ENCODE measurements around the gene SLC2A8. TPM values are rescaled to one million over a fixed set of nuclear protein-coding genes. Genes with fewer than 3 reads are reported as not detected.

The SLC2A8 gene
- total RNA-seq, 4 donors from 2014 or later: 19.8 to 31.2 (median 25.7) TPM

GRCh38 chr9:127448112-127448805, 51.3 kb downstream of the SLC2A8 start:
- TF ChIP-seq CTCF (IDR thresholded peaks at IDR 0.05 in 4 of 5, conservative IDR thresholded peaks at IDR 0.05 in 1 of 5) (no peak), POLR2A (IDR thresholded peaks at IDR 0.05) (no peak)
- Histone ChIP-seq H3K36me3 (peaks cover 0 to 62% of the 10 kb centered on the region in 2 donors), H3K27ac (peak overlapping the region; percentile 93 to 97 (median 94)), H3K27me3 (no peaks in the 10 kb centered on the region), H3K4me1 (peaks cover 33 to 35% of the 10 kb centered on the region in 2 donors), H3K4me3 (no peak overlapping the region), H3K9me3 (no peaks in the 10 kb centered on the region)
- intact Hi-C loops (cut with DNase I; ENCODE audit: low total_unique reads) (no loop called here), in situ Hi-C loops (cut with MboI; ENCODE audit: low sequenced_read_pairs in 4 of 4) (no loop called here)
- ATAC-seq (no peak), DNase-seq (no peak)

GRCh38 chr9:127449332-127449966, 52.5 kb downstream of the SLC2A8 start:
- no peak for ATAC-seq
- no peak for TF ChIP-seq POLR2A (IDR thresholded peaks at IDR 0.05)
- TF ChIP-seq CTCF (IDR thresholded peaks at IDR 0.05 in 4 of 5, conservative IDR thresholded peaks at IDR 0.05 in 1 of 5): no peak
- peak overlapping the region; percentile 76 to 97 (median 88) for H3K4me3 ChIP-seq
- DNase-seq: no peak
- intact Hi-C loops (cut with DNase I; ENCODE audit: low total_unique reads) (no loop called here), in situ Hi-C loops (cut with MboI; ENCODE audit: low sequenced_read_pairs in 4 of 4) (no loop called here)
- H3K27ac ChIP-seq: peak overlapping the region; percentile 93 to 97 (median 94)
- H3K4me1 ChIP-seq: peaks cover 33 to 38% of the 10 kb centered on the region in 2 donors
- peaks cover 0 to 55% of the 10 kb centered on the region in 2 donors for H3K36me3 ChIP-seq
- H3K27me3 ChIP-seq: no peaks in the 10 kb centered on the region
- H3K9me3 ChIP-seq: no peaks in the 10 kb centered on the region

GRCh38 chr9:127450243-127450760, 53.3 kb downstream of the SLC2A8 start:
- Histone ChIP-seq H3K4me3 (peak overlapping the region; percentile 76 to 97 (median 88)), H3K4me1 (peaks cover 35 to 43% of the 10 kb centered on the region in 2 donors), H3K27me3 (no peaks in the 10 kb centered on the region), H3K9me3 (no peaks in the 10 kb centered on the region), H3K27ac (peak overlapping the region; percentile 93 to 97 (median 94)), H3K36me3 (peaks cover 0 to 51% of the 10 kb centered on the region in 2 donors)
- TF ChIP-seq CTCF (IDR thresholded peaks at IDR 0.05 in 4 of 5, conservative IDR thresholded peaks at IDR 0.05 in 1 of 5): no peak
- TF ChIP-seq POLR2A (IDR thresholded peaks at IDR 0.05): no peak
- DNase-seq: peak in 1 of 2 donors; percentile 42
- peak; percentile 8 to 12 for ATAC-seq
- in situ Hi-C loops (cut with MboI; ENCODE audit: low sequenced_read_pairs in 4 of 4): no loop called here
- intact Hi-C loops (cut with DNase I; ENCODE audit: low total_unique reads): loop anchor here (5.0 to 10.0 kb wide), 3 partner anchors 166 to 447 kb away; partner anchors contain the start of gene ST6GALNAC6

DNA sequence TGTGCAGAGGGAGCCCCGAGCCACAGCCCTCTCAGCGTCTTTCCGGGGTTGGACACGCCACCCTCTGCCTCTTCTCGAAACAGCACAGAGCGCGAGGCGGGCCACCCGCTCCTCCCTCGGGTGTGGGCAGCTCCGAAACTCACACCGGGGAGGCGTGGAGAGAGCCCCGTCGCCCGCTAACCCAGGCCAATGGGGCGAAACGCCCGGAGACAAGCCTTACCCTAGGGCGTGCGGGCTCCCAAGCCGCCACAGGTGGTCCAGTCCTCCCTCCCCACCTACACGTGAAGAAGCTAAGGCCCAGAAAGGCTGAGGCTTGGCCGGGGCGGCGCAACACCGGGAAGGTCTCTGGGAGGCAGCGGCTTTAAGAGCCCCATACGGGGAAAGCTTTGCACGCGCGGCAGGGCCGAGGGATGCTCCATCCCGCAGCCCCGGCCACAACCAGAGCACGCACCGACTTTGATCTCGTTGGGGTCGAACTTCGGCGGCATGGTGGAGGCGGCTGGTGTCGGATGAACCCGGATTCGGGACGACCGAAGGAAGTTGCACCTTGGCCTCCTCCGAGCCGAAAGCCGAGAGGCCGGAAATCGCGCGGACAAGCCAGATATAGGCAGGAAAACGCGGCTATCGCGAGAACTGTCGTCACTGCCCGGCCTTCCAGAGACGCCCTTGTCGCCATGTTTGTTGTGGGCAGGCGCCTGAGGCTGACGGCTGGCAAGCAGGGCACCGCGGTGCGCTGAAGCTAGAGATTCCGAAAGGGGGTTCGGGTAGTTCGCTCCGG, 54.0 kb downstream of the SLC2A8 start, which contains the start of the genes LRSAM1 and RPL12:
LRSAM1 (plus strand) TSS at position 681 of the 778 bp plus-strand sequence. CDS start 3,018 bp downstream, outside the sequence.
RPL12 (minus strand) TSS at position 577 of the 778 bp plus-strand sequence; CDS start at position 488, 89 bp downstream.
- peak within 1 kb of the TSS; percentile 93 to 97 (median 94) for H3K27ac ChIP-seq
- peaks cover 0 to 50% of the 10 kb centered on the region in 2 donors for H3K36me3 ChIP-seq
- peak within 1 kb of the TSS; percentile 76 to 97 (median 88) for H3K4me3 ChIP-seq
- H3K27me3 ChIP-seq: no peaks in the 10 kb centered on the region
- TF ChIP-seq POLR2A (IDR thresholded peaks at IDR 0.05) (peak; percentile 99 to 100), CTCF (IDR thresholded peaks at IDR 0.05 in 4 of 5, conservative IDR thresholded peaks at IDR 0.05 in 1 of 5) (no peak)
- peak; percentile 86 for ATAC-seq
- H3K9me3 ChIP-seq: no peaks in the 10 kb centered on the region
- intact Hi-C loops (cut with DNase I; ENCODE audit: low total_unique reads): loop anchor here (1.0 to 10.0 kb wide), 5 partner anchors 27 to 446 kb away; partner anchors contain the start of genes ST6GALNAC6 and ZNF79
- in situ Hi-C loops (cut with MboI; ENCODE audit: low sequenced_read_pairs in 4 of 4): no loop called here
- peaks cover 37 to 48% of the 10 kb centered on the region in 2 donors for H3K4me1 ChIP-seq
- DNase-seq: peak; percentile 94
